Stimulated activated CD8-positive, alpha-beta memory T cell treated with anti-CD3 and anti-CD28 coated beads, Interleukin-15, amount 100 ng/mL, for 48 hours (primary cell): Measurements from ENCODE around the gene NGB.

ENCODE experiments used
- DNase-seq, 2 donors: peaks; one replicate each; pipeline ENCODE4 v3.0.0-alpha.2; 2020; ENCODE audit warnings: low read depth in 2 of 2

The NGB gene

DNA sequence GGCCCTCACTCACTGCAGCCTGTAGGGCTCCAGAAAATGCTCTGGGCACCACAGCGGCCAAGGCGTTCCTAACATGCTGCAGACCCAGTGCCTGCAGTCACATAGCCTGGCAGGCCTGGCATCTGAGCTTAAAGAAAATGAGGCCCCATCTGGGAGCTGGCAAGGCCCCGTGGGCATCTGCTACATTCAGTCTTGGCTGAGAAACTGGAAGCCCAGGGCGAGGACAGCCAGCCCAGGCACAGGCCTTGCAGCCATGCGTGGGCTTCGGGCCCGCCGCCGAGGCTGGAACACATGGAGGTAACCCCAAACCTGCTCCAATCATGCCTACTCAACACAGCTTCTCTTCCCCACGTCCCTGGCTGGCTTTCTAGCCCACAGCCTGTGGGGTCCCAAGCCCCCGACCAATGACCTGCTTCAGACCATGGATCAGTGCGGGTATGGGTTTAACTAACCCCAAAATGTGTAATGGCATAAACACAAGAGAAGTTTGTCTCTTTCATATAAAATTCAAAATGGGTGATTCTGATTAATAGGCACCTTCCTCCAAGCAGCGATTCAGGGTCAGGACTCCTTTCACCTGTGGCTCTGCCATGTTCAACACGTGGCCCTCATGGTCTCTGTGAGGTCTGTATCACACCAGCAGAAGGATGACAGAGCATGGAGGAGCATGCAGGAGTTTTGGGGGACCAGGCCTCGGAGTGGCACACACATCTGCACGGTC, 6.4 kb downstream of the NGB start:
- no peak for DNase-seq

DNA sequence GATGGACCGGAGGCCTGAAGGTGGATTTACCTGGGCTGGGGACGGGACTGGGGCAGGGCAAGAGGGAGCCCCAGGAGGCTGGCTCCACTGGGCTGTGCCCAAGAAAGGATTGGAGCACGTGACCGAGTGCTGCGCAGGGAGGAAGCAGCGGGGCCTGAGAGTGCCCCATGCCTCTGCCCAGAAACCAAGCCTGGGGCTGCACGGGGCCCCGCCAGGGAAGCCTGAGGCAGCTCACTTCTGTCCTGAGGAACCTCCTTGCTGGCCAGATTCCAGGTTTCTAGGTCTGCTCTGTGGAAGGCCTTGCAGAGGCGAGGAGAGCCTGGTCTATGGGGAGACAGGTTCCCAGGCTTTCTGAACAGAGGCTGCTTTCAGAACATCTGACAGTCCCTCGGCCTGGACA, 10.4 kb downstream of the NGB start:
- no peak for DNase-seq

DNA sequence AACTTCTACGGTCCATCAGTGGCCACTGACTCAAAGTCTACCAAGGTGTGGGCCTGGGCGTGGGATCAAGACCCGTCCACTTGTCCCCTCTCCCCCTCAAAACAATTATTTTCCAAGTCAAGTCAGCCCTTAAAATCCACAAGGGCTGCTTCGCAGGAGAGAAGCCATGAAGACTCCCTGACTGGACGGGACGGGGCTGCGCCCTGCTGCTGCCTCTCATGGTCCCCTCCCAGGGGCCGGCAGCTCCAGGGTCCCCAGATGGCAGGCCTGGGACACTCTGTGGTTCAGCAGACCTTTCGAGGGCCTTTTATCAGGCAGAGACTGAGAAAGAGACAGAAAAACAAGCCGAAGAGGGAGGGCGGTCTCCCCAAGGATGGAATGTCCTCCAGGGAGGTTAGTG, 10.8 kb downstream of the NGB start:
- no peak for DNase-seq

DNA sequence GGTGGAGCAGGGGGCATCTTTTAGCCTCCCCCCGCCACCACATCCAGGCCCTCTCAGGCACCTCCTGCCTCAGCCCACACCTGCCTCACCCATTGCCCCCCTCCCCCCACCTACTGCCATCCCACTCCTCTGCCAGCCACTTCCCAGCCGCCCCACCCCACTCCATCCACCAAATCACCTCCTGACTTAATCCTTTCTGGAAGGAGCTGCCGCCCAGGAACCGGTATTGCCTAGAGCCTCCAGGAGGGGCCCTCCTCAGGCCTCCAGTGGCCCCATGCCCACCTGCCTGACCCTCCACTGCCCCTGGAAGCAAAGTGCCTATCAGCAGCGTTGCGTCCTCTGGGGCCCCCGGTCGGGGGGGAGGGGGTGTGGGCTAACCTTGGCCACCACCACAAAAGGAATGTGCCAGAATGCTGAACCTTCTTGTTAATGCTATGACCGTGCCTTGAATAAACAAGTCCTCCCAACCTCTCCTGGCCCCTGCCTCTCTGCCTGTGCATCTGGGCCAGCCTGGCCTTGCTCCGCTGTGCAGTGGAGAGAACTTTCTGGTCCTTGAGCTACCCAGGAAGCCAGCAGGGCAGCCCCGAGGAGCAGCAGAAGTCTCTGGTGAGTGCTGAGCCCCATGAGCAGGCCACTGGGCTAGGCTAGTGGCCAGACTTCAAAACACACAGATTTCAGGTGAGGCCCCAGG, 11.8 kb downstream of the NGB start:
- no peak for DNase-seq

DNA sequence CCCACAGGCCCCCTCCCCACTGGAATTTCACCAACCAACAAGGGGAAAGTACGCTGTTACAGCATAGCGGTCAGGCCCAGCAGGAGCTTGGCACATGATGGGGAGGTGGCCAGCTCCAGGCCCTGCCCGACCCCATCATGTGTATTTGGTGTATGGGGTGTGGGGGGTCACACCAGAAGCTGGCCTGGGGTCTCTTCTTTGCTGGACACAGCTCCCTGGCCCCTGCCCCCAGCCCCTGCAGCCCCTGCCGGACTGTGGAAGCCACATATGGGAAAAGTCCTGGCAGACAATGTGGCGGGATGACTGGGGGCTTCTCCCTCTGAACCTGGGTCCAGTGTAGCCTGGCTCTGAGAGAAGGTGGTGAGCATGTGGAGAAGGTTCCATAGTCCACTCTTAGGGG, 12.4 kb downstream of the NGB start:
- no peak for DNase-seq

DNA sequence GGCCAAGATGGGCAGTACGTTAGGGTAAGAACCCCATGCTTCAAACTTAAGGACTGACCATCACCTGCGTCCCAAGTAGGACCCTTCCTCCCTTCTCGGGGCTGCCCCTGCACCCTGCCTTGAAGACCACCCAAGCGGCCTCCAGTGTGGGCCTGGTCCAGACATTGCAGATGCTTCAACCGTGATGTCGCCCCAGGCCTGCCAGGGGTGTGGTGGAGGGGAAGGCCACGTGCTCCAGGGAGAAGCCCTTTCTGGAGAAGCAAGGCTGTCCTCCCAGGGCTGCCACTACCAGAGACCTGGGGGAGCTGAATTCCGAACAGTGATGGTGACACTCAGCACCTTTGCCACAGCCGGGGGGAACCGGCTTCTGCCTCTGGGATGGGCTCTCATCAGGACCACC, 13.3 kb downstream of the NGB start:
- DNase-seq = no peak

DNA sequence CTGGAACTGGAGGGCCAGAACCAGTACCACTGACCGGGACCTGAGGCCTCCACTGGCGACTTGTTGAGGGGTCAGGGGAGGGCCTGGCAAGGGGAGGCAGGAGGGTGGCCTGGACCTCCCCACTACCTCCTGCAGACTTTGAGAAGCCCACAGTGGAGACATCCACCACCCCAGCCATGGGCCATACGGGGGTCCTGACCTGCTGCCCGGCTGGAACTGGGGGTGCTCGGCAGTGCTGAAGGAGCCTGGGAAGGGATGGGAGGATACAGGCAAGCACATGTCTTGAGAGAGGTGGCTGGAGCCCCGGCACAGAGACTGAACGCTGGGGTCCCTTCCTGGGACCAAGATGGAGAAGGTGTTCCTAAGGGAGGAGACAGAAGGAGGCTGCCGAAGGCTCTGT, 14.3 kb downstream of the NGB start:
- DNase-seq = no peak

DNA sequence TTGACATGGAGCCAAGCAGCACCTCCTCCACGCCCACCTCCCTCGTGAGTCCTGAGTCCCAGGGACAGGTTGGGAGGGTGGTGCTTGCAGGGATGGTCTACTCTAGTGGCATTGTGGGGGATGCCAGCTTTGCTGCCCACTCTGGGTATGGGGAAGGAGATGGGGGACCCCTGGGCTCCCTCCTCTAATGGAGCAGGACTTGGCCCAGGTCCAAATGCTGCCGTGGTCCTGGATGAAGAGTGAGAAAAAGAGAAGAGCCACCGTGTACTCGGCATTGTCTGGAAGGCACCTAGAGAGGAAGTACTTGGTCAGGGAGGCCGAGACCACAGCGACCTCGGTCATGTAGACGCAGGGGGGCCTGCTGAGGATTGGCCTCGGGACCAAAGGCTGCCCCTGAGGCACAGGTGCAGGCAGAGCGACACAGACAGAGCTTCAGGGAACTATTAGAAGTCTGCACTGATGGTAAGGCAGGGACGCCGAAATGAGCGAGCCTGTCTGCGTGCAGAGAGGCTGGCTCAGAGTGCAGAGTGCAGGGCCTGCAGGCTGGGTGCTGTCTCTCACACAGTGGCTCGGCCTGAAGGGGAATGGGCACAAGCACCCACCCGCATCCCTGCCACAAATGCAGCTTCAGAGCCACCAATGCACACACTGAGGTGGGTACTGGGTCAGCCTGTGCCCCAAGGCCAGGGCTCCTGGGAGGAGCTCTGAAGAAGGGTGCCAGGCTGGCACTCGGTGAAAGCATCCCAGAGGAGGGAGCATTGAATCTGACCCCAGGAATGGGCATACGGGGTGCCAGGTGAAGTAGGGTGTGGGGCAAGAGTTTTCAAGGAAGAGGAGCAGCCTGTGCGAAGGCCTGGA, 17.4 kb downstream of the NGB start:
- DNase-seq = no peak

DNA sequence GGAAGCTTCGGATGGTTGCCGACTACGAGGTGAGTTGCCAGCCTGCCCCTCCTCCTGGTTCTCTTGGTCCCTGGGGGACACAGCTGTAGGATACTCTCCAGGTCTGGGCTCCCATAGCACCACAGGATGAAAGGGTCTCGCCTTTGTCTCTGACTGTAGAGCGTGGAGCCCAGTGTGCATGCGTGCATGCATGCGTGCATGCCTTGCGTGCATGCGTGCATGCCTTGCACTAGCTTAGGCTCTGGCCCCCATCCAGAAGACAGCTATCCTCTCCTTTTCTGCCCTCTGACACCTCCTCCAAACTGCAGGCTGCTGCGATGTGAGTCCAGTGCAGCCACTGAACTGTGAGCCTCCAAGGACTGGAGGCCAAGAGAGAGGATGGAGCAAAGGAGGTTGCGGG, 19.1 kb downstream of the NGB start:
- no peak for DNase-seq

DNA sequence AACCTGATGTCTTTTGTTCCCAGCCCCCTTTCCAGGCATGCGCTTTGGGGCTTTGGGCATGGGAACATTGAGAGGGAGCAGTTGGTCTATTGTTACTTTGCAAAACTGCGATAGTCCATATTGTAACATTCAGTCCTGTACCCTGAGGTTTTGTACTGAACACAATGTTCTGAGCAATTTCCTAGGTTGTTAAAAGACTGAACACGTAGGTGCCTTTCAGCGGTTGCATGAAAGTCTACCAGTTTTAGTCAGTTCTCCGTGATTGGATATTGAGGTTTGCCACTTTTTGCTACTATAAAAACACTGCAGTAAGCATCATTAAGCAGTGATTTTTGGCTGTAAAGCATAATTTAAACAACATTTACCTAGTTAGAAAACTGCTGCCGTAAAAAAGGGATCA, 20.1 kb downstream of the NGB start:
- DNase-seq = no peak

DNA sequence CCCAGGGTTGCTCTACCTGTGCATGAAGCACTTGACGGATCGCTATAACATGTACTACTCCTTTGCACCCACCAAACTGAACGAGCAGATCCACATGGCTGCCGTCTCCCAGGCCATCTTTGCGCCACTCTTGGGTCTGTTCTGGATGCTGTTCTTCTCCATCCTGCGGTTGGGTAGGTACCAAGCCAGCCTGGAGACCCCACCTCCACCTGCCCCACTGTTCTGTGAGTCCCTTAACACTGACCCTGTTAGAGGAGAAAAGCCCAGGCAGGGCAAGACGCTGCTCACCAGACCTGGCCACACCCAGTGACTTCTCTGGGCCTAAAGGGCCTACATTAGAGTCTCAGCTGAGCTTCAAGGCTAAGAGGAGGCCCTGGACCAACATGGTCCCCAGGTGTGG, 21.7 kb downstream of the NGB start:
- DNase-seq = no peak

DNA sequence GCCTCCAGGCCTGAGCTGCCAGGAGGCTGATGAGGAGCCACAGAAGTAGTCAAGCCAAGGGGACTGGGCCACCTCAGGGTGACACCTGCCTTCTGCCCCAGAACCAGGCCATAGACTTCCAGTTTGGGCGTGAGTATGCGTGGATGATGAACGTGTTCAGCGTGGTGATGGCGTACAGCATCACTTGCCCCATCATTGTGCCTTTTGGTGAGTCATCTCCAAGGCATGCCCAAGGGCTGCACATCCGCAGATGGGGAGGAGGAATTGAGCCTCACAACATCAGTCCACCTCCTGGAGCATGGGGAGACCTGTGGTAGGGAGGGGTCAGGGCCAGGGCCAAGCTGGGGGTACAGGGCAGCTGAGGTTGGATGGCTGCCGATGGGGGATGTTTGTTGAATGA, 22.3 kb downstream of the NGB start:
- no peak for DNase-seq

DNA sequence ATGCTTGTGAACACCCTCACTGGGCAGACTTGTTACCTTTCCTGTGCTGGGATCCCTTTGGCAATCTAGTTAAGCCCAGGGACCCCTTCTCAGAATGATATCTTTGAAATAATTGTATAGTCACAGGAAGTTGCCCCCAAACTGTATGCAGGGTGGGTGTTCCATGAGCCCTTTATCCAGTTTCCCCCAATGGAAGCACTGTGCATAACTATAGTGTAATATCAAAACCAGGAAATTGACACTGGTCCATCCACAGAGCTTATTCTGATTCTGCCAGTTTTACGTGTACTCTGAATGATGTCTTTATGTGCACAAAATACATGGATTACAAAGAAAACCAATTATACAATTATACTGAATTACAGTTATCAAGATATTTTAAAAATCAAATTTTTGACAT, 24.2 kb downstream of the NGB start:
- DNase-seq = no peak

DNA sequence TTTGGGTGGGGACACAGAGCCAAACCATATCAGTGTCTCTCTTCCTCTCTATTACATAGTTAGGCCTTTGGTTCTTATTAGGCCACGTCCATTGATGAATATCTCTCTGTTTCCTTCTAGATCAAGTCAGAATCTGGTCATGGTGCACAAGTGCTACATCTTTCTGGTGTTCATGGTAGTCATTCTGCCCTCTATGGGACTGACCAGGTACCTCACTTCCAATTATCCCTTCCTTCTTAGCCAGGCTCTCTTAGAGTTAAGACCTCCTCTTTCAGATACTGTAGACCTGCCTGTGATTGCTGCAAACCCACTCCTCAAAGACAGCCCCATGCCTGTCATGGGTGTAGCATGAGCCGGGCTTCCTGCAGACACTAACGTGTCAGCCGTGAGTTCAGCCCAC, 25.2 kb downstream of the NGB start:
- DNase-seq = no peak

DNA sequence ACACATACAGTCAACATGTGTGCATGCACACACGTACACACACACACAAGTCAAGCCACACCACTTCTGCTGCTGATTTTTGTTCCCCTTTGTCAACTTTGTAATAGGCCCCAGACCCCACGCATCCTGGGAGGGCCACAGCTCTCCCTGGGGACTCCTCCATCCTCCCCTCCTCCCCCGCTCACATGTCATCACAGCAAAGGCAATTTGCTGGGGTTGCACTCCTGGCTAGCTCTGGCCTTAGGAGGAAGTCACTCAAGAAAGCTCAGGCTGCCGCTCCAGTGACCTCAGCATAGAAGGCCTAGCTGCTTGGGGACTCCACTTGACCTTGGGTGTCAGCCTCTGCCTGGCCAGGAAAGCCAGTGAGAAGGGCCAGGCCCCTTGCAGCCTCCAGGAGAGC, 27.2 kb downstream of the NGB start:
- no peak for DNase-seq

DNA sequence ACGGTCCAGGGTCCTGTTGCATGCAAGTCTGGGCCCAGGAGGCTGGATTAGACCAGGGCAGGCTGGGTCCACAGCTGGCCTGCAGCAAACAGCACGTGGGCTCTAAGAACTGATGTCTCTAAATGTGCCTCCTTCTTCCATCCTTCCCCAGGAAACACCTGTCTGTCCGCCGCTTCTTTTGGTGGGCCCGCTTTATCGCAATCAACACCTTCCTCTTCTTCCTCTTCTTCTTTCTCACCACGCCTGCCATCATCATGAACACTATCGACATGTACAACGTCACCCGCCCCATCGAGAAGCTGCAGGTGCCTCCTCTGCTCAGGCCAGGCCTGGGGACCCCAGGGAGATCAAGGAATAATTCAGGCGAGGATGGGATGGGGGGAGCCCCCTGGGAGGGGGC, 28.3 kb downstream of the NGB start:
- no peak for DNase-seq

DNA sequence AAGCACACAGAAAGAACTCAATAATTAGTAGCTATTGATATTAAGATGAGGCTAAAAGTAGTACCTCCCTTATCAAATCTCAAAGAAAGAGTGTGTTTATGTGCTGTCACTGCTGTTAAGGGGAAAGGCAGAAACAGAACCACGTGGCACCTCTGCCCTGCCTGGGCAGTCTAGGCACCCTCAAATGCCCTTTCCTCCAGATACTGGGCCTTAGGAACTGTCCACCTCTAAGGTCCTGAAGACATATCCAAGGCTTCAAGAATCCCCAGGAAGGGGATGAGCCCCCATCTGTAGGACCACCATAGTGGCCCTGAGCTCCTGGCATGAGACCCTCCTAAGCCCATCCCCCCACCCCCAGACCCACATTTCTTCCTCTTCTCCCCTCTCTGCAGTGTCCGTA, 29.1 kb downstream of the NGB start:
- DNase-seq = no peak

DNA sequence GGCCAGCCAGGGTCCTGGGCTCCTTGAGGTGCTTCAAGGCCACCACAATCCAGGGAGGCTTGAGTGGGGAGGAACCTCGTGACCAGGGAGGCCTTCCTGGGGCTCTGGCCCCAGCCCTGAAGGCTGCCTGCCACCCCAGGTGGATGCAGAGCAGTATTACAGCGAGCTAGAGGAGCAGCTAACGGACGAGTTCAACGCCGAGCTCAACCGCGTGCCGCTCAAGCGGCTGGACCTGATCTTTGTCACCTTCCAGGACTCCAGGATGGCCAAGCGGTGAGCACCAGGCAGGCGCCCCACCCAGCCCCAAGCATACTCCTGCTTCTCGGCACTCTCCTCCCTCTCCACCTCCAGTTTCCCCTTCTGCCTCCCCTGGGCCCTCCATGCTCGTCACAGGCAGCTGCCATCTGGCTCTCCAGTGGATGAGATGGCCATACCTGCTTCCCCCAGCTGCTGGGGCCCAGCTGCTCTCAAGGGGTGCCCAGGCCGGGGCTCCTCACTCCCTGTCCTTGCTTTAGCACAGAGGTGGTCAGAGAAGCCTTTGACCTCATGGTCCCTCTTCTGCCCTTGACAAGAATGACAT, 30.6 kb downstream of the NGB start:
- no peak for DNase-seq

DNA sequence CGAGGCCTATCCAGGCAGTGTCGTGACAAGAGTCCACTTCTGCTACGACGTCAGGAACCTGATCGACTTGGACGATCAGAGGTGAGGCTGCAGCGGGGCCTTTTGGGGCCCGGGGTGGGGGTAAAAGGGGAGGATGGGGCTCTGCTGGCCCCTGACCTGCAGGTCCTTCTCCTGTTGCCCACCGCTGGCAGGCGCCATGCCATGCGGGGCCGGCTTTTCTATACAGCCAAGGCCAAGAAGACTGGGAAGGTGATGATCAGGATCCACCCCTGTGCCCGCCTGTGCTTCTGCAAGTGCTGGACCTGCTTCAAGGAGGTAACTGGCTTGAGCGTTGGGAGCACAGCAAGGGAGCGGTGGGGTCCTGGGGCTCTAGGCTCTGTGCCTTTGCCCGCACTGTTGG, 31.6 kb downstream of the NGB start:
- no peak for DNase-seq

DNA sequence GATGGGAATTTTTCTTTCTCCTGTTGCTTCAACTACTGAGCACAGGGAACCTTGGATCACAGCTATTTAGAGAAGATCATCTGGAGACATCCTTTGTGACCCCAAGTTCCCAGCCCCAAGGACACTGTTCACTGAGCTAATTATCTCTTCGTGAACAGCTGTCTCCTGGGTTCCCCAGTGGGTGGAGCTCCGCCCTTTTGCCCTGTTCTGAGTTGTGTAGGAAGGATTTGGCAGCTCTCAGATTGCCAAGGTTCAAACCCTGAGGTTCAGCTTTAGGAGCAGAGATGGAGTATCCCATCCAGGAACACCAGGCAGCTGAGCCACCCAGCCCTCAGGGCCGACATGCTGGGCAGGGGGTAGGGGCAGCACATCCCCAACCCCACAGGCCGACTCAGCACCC, 32.0 kb downstream of the NGB start:
- no peak for DNase-seq

DNA sequence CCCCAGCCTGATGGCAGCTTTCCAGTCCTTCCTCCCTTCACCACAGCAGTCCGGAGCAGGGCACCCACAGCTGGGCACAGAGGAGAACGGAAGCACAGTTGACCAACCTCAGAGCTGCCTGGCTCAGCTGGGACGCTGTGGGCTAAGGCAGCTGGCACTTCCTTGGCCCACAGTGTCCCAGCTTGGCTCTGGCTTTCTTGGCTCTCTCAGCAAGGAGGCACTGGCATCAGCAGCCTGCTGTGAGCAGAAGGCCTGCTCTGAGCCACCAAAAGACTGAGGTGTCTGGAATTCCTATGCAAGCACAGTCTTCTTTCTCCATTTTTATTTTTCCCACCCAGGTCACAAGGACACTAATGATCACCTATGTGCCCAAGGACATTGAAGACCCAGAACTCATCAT, 32.6 kb downstream of the NGB start:
- DNase-seq = no peak

DNA sequence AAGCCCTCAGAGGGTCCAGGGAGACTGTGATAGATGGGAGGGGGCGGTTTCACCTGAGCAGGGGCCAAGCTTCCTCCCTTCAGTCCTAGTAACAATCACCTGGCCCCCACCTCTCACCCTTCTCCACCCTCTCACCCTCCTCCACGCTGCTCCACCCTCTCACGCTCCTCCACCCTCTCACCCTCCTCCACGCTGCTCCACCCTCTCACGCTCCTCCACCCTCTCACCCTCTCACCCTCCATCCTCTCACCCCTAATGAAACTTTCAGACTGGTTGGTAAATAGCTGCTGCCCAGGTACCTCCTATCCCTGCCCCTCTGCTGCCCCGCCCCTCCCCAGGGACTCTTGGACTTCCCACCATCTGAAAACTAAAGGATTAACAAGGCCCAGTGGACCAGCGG, 34.2 kb downstream of the NGB start:
- DNase-seq = no peak

DNA sequence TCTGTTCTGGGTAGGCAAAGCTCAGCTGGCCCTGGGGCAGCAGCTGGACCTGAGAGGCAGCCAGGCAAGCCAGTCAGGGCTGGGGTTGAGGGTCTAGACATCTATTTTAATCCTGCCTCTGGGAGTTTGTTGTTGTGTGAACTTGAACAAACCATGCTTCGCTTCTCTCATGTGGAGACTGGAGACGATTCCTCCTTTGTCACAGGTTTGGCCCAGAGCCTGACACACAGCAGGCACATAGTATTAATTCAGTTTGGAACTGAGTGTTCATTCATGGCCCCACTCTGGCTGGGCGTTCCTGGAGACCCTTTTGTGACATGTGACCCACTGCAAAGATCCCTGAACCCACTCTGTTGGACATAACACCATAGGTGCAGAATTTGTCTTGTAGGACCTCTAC, 39.3 kb downstream of the NGB start:
- DNase-seq = no peak
